ENCODE data around the gene SLC25A48.
"Not testable (repeated sequence)": the region's sequence is repeated elsewhere in the genome, so short reads cannot be mapped to it uniquely, and the experiment has no call there.

Gene SLC25A48

DNA sequence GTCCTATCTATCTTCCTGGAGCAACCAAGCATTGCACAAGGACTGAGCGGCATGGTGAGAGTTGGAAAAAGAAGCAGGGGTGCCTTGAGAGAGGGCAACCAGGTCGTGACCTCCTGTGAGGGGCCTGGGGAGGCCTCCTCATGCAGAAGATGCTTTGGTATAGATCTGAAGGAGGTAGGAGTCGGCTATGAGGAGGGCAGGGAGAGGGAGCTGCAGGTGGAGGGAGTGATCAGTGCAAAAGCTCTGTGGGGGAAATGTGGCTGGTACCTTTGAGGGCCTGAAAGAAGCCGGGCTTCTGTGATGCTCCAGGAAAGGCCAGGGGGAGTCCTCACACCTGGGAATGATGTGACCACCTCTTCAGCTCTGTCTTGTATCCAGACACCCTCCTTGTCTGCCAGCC, 3.6 kb upstream of the SLC25A48 start:
- no peak for DNase-seq

DNA sequence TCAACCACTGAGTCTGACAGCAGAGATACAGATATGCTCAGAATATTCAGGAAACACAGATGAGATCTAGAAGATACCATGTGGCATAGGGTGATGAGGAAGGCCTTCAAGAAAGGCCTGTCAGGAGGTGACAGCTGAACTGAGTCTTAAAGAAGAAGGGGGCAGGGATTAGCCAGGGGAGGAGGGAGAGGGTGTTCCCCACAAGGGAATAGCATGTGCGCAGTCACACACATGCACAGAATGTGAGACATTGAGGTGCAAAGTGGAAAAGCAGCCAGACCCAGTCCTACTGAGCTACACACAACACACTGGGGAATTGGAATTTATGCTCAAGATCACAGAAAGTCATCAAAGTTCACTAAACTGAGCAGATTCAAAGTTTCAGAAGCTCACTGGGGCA, 3.0 kb upstream of the SLC25A48 start:
- DNase-seq: no peak

DNA sequence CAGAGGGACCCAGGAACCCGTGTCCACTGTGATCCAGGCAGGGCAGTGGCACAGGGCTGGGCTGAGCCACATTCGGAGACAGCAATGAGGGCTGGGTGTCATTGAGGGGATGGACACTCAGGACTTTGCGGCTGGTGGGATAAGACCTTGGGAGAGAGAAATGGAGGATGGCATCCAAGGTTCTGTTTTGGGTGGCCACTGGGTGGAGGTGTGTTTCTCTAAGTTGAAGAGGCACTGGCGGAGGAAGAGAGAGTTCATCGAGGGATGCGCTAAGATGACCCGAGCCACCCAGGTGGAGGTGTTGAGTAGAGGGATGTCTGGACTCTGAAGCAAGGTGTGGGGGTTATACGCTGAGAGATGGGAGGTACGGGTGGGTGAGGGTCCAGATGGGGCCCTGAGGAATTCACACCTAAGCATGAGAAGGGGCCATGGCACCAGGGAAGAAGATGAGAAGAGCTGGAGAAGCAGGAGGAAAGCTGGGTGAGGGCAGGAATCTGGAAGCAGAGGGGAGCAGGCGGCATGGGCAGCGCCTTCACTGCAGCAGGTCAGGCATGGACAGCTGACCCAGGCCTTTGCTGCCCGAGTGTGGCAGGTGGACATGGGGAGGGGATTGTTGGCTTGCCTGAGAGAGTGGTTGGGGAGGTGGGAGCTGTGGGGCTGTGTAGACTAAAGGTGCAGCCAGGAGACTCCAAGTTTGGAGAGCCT, 2.5 kb upstream of the SLC25A48 start:
- DNase-seq: no peak

DNA sequence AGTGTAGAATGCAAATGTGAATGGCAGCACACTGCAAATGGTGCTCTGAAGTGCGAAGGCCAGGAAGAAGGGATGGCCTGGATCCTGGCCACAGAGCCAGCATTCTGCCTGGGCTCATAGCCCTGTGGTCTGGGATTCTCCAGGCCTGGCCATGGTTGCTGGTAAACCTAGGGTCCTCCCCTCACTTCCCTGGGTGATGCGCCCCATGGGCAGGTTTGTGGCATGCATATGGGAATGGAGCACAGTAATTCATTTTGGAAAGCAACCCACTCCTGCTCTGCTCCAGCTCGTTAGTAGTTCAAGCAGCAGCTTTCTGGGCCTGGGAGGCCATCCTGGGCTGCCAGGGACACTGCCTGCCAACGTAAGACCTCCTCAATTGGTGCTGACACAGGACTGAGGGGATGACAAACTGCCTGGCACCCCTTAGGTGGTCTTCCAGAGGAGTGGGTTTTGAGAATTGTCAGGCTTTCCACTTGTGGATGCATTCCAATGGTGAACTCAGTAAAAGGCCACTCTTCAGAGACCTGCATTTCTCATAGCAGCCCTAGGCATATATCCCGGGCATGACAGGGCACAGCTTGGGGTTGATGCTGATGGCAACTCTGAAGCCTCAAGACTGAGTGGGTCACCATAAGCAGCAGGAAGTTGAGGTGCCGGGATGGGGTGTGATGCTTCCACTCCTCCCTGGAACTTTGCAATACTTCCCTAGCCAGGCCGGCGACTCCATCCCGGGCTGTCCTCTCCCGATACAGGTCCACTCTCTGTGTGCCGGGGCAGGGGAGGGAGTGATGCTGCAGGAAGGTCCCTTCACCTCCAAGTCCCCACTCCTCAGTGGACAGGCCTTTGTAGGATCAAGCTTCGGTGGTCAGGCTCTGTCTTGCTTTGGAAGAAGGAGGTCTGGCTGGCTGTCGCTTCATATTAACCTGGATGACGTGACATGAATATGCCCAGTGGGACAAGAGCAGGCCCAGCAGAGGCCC, 1.2 kb upstream of the SLC25A48 start:
- no peak for DNase-seq

DNA sequence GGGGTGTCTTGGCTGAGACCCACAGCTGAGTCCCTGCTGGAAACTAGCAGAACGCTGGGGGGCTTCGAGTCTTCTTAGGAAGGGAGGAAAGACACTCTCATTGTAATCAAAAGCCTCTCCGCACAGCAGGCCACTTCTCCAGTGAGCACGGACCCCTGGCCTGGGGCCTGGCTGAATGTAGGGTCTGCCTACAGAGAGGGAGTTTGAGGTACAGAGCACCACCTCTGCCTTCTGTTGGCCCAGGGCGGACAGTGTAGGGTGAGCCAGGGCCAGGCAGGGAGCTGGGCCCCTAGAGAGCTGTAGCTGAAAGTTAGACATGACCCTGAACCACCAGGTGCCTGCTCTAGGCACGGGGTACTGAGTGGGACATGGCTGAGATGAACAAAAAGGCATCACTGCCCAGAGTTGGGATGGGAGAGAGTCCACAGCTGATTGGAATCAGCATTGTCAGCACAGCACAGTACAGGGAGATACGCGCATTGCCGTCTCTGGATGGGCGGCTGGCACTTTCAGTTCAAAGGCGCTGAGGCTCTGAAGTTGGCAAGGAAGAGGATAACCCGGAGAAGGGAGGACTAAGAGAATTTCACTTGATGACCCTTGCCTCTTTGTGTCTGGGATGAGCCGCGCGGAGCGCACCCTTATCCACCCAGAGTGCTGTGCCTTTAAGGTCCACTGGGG, 363 bp upstream of the SLC25A48 start:
- DNase-seq: no peak

DNA sequence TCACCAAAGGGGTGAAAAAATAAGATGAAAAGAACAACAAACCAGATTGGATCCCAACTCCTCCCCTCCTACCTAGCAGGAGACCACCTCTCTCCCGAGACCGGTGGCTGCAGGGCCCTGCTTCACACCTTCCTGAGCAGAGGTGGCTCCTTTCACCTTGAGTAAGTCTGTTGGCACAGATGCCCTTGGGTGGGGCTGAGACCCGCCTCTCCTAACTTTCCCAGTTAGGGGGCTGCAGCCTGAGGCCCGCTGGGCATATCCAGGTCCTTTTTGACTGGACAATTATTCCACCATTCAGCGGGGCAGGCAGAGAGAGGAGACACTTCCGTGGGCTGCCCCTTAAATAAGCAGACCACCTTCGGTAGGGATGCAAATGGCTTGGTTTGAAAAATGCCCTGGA, 1.3 kb downstream of the SLC25A48 start:
- DNase-seq: no peak

DNA sequence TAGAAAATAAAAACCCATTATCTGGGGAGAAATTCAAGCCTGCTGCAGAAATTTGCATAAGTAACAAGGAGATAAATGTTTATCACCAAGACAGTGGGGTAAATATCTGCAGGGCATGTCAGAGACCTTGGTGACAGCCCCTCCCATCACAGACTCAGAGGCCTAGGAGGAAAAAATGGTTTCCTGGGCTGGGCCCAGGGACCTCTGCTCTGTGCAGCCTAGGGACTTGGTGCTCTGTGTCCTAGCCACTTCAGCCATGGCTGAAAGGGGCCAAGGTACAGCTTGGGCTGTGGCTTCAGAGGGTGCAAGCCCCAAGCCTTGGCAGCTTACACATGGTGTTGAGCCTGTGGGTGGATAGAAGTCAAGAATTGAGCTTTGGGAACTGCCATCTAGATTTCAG, 3.9 kb downstream of the SLC25A48 start:
- DNase-seq: not testable (repeated sequence)

DNA sequence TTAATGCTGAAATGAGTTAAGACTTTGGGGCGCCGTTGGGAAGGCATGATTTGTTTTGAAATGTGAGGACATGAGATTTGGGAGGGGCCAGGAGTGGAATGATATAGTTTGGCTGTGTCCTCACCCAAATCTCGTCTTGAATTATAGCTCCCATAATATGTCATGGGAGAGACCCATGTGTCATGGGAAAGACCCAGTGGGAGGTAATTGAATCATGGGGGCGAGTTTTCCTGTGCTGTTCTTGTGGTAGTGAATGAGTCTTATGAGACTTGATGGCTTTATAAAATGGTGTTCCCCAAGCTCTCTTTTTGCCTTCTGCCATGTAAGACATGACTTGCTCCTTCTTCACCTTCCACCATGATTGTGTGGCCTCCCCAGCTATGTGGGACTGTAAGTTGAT, 5.1 kb downstream of the SLC25A48 start:
- no peak for DNase-seq

DNA sequence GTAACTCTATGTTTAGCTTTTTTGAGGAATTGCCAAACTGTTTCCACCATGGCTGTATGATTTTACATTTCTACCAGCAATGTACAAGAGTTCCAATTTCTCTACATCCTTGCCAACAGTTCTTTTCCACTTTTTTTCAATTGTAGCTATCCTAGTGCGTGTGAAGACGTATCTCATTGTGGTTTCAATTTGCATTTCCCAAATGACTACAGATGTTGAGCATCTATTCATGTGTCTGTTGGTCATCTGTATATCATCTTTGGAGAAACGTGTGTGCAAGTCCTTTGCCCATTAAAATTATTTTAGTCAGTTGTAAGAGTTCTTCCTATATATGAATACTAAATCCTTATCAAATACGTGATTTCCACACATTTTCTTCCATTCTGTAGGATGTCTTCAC, 6.5 kb downstream of the SLC25A48 start:
- DNase-seq: no peak

DNA sequence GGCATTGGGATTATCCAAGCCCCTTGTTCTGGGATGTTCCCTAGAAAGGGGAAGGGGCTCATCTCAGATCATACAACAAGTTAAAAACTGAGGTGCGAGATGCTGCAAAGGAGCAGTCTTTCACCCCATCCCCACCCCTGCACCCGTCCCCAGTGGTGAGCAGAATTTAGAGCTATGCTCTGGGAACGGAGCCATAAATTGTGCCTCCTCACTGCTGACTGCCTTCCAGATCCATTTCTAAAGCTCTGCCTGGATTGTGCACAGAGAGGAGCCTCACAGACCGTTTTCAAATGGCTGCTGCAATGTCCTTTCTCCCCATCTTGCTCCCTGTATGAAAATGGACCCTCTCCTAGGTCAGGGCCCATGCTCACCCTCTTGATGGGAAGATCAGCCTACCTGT, 8.3 kb downstream of the SLC25A48 start:
- no peak for DNase-seq

DNA sequence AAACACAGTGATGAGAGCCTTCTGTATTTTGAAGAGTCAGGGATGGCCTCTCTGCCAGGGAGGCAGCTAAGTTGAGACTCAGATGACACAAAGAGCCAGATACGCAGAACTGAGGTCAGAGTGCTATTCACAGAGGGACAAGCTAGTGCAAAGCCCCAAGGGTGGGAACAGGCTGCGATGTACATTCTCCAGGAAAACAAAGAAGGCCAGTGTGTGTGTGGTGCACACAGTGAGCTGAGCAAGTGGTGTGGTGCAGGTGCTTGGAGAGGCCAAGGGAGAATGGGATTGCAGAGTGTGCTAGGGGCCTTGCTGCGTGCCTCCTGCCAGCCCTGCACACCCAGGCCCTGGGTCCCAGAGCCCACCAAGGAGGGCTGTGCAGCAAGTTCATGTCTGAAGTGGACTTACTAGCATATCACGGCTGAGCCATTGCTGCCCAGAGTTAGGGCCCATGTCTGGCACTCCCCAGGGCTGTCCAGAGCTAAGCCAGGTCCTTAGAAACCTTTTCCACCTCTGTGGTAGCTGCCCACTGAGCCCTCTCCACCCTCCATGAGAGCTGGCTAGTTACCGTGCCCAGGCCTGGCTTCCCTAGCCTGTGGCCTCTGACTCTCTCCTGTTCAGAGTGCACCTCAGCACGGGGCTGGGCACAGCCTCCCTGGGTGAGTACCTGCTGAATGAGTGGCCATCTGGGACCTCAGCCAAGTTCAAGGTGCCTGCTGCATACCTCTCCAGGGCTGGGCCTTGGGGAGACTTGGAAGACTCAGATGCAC, 9.3 kb downstream of the SLC25A48 start:
- no peak for DNase-seq

DNA sequence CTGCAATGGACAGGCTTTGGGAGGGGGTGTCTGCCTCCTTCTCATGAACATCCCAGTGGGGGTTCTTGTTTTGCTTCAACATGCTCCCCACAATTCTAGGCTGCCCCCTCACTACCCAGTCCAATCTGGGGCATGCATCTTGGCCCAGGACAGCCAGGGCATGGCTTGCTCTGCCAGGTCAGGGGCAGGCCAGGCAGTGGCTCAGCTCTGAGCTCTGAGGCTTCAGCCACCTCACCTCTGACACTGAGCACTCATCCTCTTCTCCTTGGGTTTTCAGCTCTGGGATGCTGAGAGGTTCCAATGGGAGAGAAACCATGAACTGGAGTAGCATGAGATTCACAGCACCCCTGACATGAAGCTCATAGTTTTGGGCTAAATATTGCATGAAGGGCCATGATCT, 11.8 kb downstream of the SLC25A48 start:
- DNase-seq: no peak

DNA sequence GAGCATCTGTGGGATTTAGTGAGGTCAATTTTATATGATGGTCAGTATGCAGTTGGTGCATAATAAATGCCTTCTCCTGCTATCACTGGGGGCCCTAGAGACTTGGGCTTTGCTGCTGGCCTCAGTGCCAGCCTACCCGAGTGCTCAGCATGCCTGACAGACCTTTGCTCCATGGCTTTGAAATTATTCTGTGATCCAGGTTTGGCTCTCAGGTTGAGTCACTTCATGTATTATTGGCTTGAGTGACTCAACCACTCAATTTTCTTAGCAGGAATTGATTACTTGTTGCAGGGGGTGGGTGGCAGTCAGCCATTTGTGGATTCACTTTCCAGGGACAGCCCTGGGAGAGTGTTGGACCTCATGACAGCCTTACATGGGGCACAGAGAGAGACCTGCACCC, 13.5 kb downstream of the SLC25A48 start:
- DNase-seq: no peak

DNA sequence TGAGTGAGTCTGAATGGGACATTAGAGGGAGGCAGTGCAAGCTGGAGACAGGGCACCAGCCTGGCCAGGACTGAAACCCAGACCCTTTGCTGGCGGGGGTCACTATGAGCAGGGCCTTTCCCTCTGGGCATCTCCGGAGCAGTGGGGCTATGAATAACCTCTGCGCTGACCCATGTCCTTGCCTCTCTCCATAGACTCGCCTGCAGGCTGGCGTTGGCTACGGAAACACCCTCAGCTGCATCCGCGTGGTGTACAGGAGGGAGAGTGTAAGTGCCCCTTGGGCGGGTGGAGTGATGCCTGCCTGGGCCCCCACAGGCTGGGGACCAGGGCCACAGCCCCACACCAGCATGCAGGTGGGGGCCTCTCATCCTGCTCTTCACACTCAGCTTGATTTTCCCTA, 15.8 kb downstream of the SLC25A48 start:
- DNase-seq: no peak

DNA sequence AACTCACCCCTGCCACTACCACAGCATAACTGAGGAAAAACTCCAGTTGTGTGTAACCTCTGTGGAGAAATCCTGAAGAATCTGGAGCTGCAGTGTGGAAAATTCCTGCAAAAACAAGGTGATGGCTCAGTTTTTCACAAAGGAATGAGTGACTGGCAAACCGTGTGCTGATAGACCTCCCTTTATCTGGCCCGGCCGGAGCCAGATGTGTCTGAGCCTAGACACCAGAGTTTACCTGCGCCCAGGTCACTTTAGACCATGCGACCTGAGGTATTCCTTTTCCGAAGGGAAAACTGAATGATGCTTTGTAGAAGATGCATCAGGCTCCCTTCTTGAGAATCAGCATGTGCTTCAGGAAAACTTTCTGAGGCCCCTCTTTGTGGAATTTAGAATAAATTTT, 16.2 kb downstream of the SLC25A48 start:
- no peak for DNase-seq

DNA sequence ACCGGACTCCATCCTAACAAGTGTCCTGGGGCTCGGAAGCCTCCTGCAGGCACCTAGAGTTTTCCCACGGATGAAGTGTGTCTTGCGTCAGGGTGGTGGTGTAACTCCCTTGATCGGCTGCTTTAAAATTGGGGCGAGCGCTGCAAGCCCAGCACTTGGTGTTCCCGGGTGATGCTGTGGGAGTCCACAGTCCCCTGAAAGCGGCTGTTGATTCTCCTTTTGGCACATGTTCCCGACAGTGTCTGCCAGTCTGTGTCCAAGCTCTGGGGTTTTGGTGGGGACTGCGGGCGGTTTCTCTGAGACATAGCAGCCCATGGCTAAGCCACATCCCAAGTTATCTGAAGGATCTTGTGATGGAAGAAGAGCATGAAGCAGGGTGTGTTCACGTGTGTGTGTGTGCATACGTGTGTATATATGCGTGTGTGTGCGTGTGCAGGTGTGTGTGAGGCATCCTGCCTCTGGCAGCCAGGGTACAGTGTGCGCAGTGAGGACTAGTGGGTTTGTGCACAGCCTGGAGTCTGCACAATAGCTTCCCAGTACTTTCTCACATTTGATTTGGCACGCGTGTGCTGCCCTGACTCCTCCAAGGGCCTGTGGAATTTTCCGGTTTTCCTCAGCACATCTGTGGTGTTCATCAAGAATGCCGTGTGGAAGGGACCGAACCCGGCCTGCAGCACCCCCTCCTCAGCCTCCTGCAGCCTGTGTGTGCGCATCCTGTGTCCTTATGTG, 16.9 kb downstream of the SLC25A48 start:
- no peak for DNase-seq

DNA sequence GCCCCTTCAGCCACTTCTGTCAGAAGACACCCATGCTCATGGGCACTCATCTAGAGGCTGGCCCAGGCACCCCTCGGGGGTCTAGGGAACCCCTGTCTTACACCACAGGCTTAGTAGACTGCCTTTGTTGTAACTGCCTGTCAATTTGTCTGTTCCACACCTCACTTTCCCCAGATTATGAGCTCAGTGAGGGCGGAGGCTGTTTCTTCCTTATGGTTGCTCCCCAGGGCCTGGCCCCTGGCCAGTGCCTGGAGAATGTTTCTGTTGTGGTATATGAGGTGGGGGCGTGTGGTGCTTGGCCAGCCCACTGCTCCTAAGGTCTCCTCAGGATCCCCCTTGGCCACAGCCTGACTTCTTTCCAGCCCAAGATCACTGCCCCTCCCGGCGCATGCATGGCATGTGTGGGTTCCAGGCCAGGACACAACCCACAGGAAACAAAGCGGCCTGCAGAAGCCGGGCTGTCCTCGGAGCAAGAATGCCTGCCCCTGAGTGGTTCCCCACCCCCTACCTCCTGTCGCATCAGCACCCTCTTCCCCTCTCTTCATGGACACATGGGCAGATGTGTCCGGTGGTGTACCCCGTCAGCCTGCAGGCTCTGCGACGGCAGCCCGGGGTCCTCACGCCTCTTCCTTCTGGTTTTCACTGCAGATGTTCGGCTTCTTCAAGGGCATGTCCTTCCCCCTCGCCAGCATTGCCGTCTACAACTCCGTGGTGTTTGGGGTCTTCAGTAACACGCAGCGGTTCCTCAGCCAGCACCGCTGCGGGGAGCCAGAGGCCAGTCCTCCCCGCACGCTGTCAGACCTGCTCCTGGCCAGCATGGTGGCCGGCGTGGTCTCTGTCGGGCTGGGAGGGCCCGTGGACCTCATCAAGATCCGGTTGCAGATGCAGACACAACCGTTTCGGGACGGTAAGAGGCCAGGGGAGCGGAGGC, 17.7 kb downstream of the SLC25A48 start:
- no peak for DNase-seq

DNA sequence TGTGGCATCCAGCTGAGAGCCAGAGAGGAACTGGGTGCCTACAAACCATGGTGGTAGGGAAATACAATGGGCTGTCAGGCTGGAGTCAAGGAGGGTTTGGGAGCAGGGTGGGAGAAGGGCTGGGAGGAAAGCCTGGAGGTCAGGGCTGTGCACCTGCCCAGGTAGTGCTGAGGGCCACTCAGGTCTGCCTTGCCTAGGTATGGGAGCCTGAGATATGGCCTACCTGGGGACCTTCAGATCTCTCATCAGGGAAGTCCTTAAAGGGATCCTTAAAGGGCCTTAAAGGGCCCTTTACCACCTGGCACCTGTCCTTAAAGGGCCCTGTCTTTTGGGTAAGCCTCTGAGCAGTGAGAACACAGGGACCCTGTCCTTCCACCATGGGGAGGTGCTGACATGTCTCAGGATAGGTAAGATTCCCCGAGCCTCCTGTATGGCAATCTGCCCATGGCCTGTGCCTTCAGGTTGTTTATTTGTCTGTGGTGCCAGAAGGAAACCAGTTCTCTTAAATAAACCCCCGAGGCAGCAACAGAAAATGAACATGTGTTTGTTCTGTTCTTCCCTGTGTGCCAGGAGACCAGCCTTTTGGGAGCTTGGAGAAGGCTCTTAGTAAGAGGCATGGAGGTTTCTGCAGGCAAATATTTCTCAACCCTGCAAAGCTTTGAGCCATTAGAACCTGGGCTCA, 23.3 kb downstream of the SLC25A48 start:
- DNase-seq: no peak

DNA sequence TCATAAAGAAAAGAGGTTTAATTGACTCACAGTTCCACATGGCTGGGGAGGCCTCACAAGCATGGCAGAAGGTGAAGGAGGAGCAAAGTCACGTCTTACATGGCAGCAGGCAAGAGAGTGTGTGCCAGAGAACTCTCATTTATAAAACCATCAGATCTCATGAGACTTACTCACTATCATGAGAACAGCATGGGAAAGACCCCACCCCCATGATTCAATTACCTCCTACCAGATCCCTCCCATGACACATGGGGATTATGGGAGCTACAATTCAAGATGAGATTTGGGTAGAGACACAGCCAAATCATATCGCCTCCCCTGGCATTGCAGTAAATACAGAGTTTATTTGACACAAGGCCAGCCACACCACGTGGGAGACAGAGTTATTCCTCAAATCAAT, 24.7 kb downstream of the SLC25A48 start:
- not testable (repeated sequence) for DNase-seq

DNA sequence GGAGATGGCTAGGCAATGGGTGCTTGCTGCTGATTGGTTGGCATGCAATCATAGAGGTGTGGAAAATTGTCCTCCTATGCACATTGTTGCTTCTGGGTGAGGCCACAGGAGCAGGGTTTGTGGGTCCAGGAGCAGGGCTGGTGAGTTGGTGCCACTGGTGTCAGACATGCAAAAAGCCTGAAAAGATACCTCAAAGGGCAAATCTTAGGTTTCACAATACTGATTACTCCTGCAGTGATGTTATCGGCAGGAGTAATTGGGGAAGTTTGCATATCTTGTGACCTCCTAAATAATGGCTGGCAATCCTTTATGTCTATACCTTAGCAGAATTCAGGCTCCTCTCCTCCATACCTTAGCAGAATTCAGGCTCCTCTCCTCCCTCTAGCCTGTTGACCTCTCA, 25.2 kb downstream of the SLC25A48 start:
- DNase-seq: peak; percentile 22
